GM12801 (cell line): ENCODE measurements around the gene EXOC1.

ENCODE experiments used
- CTCF ChIP-seq: IDR thresholded peaks from one replicate; pipeline ENCODE4 v1.5.1; 2011; ENCODE audit warnings: control low read depth; ENCODE audit not compliant: insufficient read length; ENCODE audit errors: extremely low read depth

Gene EXOC1

GRCh38 chr4:55947912-55948725, 94.7 kb downstream of the EXOC1 start:
- TF ChIP-seq CTCF: no peak

GRCh38 chr4:55948726-55949481, 95.5 kb downstream of the EXOC1 start, which contains the start of gene CEP135:
CEP135 (plus strand) TSS chr4:55948945; CDS start chr4:55952131, 3,186 bp downstream.
- no peak for TF ChIP-seq CTCF

- TF ChIP-seq CTCF: no peak
Observed at GRCh38 chr4:55949482-55949802, 96.0 kb downstream of the EXOC1 start.

DNA sequence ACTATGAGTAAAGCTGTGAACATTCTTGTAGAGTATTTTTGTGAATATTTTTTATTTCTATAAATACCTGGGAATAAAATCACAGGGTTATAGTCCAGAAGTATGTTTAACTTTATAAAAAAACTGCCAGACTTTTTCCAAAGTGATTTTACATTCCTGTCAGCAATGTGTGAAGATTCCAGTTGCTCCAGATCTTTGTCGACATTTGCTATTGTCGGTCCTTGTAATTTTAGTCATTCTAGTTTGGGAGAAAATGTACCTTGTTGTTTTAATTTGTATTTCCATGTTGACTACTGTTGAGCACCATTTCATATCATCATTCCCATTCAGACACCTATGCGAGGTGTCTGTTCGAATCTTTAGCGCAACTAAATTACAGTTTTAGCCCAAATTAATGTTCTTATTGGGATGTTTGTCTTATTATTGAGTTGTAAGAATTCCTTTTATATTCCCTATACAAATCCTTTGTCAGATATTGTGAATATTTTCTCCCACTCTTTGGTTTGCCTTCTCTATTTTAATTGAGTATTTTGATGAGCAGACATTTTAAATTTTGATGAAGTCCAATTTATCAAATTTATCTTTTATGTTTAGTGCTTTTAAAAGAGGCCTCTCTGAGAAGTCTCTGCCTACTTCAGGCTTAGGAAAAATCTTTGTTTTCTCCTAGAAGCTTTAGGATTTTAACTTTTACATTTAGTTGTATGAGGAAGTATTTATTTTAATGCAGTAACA, 97.9 kb downstream of the EXOC1 start:
- TF ChIP-seq CTCF: no peak
